ENCODE results near the gene PUDP. TPM values are rescaled to one million over a fixed set of nuclear protein-coding genes. Genes with fewer than 3 reads are reported as not detected.
A peak's percentile ranks its signal among the peaks of the same experiment; 100 is the strongest.

Gene PUDP
- total RNA-seq, 2 experiments from 2014 or later, result 16.6 to 18.4 TPM

DNA sequence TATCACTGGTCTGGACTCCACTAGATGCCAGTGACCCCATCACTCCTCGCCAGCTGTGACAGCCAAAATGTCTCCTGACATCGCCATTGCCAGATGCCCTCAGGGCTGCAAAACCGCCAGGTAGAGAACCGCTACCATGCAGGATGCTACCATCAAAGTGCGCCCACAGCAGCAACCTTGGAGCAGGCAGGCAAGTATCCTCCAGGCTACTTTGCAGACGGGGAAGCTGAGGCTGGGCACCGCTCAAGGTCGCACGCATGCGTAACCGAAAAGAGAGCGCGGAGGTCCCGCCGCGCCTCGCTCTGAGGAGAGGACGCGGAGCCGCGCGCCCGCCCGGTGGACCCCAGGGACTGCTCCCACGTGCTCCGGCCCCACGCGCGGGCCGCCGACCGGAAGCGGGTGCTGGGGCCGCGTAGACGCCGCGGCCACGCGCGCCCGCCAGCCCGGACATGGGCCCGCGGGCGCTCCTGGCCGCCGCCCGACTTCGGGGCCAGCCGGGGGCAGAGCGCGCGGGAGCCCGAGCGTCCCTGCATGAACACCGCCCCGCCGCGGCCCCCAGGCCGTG lies 458 bp downstream of the PUDP start, which contains the start of gene STS:
STS (plus strand) TSS at position 300 of the 565 bp plus-strand sequence. CDS start 105,488 bp downstream, outside the sequence.
- peak; percentile 37 for ATAC-seq
- CTCF ChIA-PET, result no interaction called here
- TF ChIP-seq, protein P1, sequence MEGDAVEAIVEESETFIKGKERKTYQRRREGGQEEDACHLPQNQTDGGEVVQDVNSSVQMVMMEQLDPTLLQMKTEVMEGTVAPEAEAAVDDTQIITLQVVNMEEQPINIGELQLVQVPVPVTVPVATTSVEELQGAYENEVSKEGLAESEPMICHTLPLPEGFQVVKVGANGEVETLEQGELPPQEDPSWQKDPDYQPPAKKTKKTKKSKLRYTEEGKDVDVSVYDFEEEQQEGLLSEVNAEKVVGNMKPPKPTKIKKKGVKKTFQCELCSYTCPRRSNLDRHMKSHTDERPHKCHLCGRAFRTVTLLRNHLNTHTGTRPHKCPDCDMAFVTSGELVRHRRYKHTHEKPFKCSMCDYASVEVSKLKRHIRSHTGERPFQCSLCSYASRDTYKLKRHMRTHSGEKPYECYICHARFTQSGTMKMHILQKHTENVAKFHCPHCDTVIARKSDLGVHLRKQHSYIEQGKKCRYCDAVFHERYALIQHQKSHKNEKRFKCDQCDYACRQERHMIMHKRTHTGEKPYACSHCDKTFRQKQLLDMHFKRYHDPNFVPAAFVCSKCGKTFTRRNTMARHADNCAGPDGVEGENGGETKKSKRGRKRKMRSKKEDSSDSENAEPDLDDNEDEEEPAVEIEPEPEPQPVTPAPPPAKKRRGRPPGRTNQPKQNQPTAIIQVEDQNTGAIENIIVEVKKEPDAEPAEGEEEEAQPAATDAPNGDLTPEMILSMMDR (IDR thresholded peaks at IDR 0.05), result no peak
- Mint-ChIP-seq H3K4me3 (peak within 1 kb of the TSS; percentile 80), H3K36me3 (ENCODE audit: low read depth) (no peaks in the 10 kb centered on the region), H3K27ac (peak within 1 kb of the TSS; percentile 86), H3K4me1 (ENCODE audit: low read depth) (peaks cover 20% of the 10 kb centered on the region), H3K27me3 (no peaks in the 10 kb centered on the region), H3K9me3 (no peaks in the 10 kb centered on the region)
- POLR2A ChIA-PET, result no interaction called here
- DNase-seq, result peak; percentile 30
- intact Hi-C loops (cut with micrococcal nuclease), result no loop called here

DNA sequence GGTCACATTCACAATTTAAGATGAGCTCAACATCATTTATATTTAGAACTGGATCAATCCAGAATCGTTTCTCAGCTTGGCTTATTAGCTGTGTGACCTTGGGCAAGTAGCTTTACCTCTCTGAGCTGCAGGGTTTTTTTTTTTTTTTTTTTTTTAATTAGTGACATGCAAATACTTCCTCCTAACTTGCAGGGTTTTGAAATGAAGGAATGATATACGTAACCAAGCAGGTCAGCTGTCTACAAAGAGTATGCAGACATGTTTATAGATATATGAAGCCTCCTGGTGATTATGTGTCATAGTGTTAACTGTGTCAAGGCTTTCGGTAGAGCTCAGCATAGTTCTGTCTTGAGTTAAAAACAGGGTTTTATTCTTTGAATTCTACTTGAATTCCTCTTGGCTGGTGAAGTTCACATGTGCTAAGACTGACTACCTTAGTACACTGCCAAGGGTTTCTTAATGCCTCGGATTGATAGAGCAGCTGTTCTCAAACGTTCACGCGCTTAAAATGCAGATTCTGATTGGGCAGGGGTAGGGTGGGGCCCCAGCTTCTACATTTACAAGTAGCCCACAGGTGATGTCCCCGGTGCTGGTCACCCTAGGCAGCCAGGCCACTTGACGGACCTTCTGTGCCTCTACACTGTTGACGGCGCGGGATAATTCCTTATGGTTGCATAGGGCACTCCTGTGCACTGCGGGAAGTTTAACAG lies 1.1 kb downstream of the PUDP start:
- peaks cover 23% of the 10 kb centered on the region for H3K4me1 Mint-ChIP-seq (ENCODE audit: low read depth)
- TF ChIP-seq, protein P1 (IDR thresholded peaks at IDR 0.05), result no peak
- DNase-seq (peak; percentile 33), ATAC-seq (peak; percentile 11)
- ChIA-PET CTCF (interaction anchor here (1.5 kb wide), 1 partner anchor 14 kb away, joined by 3 read pairs; no protein-coding TSS in a partner anchor), POLR2A (no interaction called here)
- peak overlapping the region; percentile 80 for H3K4me3 Mint-ChIP-seq
- H3K27ac Mint-ChIP-seq, result peak overlapping the region; percentile 83
- H3K36me3 Mint-ChIP-seq (ENCODE audit: low read depth), result no peaks in the 10 kb centered on the region
- intact Hi-C loops (cut with micrococcal nuclease), result no loop called here
- H3K9me3 Mint-ChIP-seq, result no peaks in the 10 kb centered on the region
- H3K27me3 Mint-ChIP-seq, result no peaks in the 10 kb centered on the region

DNA sequence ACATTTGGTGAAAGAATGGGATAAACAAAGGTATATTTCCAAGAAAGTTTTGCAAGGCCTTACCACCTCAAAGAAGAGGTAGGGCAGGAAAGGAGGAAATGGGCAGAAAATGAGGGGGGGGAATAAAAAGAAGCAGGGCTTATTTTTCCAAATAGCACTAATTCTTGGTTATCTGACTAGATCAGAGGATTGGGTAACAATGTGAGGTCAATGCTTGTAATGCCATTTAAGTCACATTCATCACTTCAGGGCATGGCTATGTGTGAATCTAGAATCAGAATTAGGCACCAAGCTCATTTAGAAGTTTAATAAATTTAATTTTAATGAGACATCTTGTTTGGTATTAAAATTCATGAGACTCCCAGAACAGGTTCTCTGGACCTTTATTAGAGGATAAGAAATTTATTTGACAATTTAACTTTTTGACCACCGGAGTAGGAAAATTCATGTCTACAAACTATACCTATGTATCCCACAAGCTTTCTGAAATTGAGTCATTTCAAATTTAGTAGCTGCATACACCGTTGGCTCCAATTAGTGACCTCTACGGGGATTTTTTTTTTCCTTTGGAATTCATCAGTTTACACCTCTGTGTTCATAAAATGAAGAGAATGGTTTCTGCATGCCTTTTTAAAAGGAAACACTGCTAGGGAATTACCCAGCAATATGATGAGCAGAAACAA lies 1.8 kb downstream of the PUDP start:
- H3K36me3 Mint-ChIP-seq (ENCODE audit: low read depth), result no peaks in the 10 kb centered on the region
- no peaks in the 10 kb centered on the region for H3K9me3 Mint-ChIP-seq
- ChIA-PET CTCF (interaction anchor here (1.5 kb wide), 1 partner anchor 13 kb away, joined by 3 read pairs; no protein-coding TSS in a partner anchor), POLR2A (no interaction called here)
- H3K4me3 Mint-ChIP-seq, result peak overlapping the region; percentile 80
- intact Hi-C loops (cut with micrococcal nuclease), result no loop called here
- DNase-seq (no peak), ATAC-seq (no peak)
- TF ChIP-seq, protein P1 (IDR thresholded peaks at IDR 0.05), result no peak
- H3K27me3 Mint-ChIP-seq, result no peaks in the 10 kb centered on the region
- H3K4me1 Mint-ChIP-seq (ENCODE audit: low read depth), result peaks cover 23% of the 10 kb centered on the region
- no peak overlapping the region for H3K27ac Mint-ChIP-seq

DNA sequence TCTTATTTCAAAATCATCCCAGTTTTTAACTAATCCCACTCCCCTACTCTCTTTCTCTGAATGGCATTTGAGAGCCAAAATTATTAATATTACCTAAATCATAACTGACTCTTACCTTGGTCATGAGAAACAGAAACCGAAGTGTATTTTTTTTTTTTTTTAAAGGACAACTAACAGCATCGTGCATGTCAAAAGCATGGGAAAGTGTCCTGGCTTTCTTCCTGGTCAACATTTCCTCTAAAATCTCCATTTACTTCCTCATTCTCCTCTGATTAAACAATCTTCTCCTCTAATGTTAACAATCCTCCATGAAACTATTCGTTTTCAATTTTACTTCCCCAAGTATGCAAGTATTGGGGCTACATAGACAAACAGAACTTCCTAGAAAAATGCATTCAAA lies 2.5 kb downstream of the PUDP start:
- Mint-ChIP-seq H3K27ac (no peak overlapping the region), H3K9me3 (no peaks in the 10 kb centered on the region), H3K4me3 (no peak overlapping the region), H3K27me3 (no peaks in the 10 kb centered on the region), H3K4me1 (ENCODE audit: low read depth) (peaks cover 23% of the 10 kb centered on the region), H3K36me3 (ENCODE audit: low read depth) (no peaks in the 10 kb centered on the region)
- intact Hi-C loops (cut with micrococcal nuclease), result no loop called here
- ATAC-seq (no peak), DNase-seq (no peak)
- ChIA-PET CTCF (interaction anchor here (1.5 kb wide), 1 partner anchor 12 kb away, joined by 3 read pairs; no protein-coding TSS in a partner anchor), POLR2A (no interaction called here)
- TF ChIP-seq, protein P1 (IDR thresholded peaks at IDR 0.05), result no peak
